ENCODE results near the gene CD8A. TPM values are rescaled to one million over a fixed set of nuclear protein-coding genes. Genes with fewer than 3 reads are reported as not detected.

Gene CD8A
- total RNA-seq, 4 donors from 2014 or later = 0.82 to 1.5 (median 1.3) TPM; not detected in 1

DNA sequence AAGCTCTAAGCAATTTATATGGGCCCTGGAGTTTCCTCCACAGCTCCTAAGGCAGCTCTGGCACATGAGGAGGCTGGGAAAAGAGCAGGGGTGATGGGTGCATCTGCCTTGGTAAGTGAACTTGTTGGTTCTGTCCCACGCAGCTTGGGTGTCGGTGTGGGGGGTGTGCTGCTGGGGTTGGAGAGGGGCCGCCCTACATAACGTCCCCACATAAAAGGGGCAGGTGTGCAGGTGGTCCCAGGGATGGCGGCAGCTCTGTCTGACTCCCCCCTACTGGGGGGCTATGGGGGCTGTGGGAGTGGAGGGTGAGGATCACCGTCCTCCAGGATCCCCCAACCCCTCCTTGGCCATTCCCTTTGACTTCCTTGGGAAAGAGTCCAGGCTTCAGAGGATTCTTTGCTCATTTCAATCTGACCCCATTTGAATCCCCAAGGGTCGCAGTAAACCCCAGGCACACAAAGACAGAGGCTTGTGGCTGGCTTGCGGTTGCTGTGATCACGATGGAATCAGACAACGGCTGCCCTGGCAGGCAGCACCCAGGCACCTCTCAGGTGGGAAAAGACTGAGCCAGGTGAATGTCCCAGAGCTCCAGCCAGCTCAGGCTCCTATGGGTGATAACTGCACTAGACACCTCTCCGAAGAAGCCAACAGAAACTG, 34.5 kb upstream of the CD8A start:
- no peak for TF ChIP-seq CTCF (IDR thresholded peaks at IDR 0.05; ENCODE audit: low read depth)

- no peak for TF ChIP-seq CTCF (IDR thresholded peaks at IDR 0.05; ENCODE audit: low read depth)
Measured at GRCh38 chr2:86822668-86823345, 32.1 kb upstream of the CD8A start.

- TF ChIP-seq CTCF (IDR thresholded peaks at IDR 0.05; ENCODE audit: low read depth) = no peak
Measured at GRCh38 chr2:86821842-86822241, 31.1 kb upstream of the CD8A start.

- TF ChIP-seq CTCF (IDR thresholded peaks at IDR 0.05; ENCODE audit: low read depth) = no peak
Measured at GRCh38 chr2:86821306-86821705, 30.6 kb upstream of the CD8A start.

DNA sequence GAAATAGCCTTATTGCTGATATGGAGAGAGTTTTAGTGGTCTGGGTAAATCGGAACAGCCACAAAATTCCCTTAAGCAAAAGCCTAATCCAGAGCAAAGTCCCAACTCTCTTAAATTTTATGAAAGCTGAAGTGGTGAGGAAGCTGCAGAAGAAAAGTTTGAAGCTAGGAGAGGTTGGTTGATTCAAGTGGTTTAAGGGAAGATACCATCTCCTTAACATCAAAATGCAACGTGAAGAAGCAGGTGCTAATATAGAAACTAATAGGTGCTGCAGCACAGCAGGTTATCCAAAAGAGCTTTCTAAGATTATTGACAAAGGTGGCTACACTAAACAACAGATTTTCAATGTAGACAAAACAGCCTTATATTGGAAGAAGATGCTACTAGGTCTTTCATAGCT, 28.2 kb upstream of the CD8A start:
- TF ChIP-seq CTCF (IDR thresholded peaks at IDR 0.05; ENCODE audit: low read depth) = no peak

DNA sequence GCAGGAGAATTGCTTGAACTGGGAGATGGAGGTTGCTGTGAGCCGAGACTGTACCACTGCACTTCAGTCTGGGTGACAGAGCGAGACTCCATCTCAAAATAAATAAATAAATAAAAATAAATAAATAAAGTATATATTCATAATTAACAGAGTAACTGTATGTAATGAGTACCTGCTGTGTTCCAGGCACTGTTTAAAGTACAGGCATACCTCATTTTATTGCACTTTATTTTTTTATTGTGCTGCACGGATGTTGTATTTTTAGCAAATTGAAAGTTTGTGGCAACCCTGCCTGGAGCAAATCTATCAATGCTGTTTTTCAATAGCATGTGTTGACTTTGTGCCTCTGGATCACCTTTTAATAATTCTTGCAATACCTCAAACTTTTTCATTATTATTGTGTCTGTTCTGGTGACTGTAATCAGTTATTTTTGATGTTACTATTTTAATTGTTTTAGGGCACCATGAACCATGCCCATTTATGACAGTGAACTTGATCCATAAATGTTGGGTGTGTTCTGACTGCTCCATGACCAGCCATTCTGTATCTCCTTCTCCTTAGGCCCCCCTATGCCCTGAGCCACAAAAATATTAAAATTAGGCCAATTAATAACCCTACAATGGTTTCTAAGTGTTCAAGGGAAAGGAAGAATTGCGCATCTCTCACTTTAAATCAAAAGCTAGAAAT, 27.5 kb upstream of the CD8A start:
- no peak for TF ChIP-seq CTCF (IDR thresholded peaks at IDR 0.05; ENCODE audit: low read depth)

GRCh38 chr2:86815611-86816010, 24.9 kb upstream of the CD8A start:
- TF ChIP-seq CTCF (IDR thresholded peaks at IDR 0.05; ENCODE audit: low read depth) = no peak
